MM.1S (cell line): Measurements from ENCODE around the gene SORCS2.

Experiments
- DNase-seq: peaks from one replicate; pipeline ENCODE4 v3.0.0-alpha.2; 2015
- H2AFZ ChIP-seq: fragments of 300-600 bp; sonication (generic); 2 replicates; pipeline ENCODE4 v1.6.0; 2016; ENCODE audit warnings: antibody characterized with exemption, low read length
- H3F3A ChIP-seq: fragments of 300-600 bp; sonication (generic); 2 replicates; pipeline ENCODE4 v1.6.1; 2016; ENCODE audit warnings: mild to moderate bottlenecking, antibody characterized with exemption, low read length, moderate library complexity, mixed read lengths; ENCODE audit not compliant: insufficient read depth
- H3K27ac ChIP-seq: fragments of 300-600 bp; sonication (generic); 2 replicates; pipeline ENCODE4 v1.5.1; 2016; ENCODE audit warnings: mild to moderate bottlenecking, low read length
- H3K27me3 ChIP-seq: fragments of 300-600 bp; sonication (generic); replicated peaks from 2 replicates; pipeline ENCODE4 v1.6.0; 2016; ENCODE audit warnings: low read length; ENCODE audit not compliant: insufficient read depth
- H3K36me3 ChIP-seq: fragments of 300-600 bp; sonication (generic); replicated peaks from 2 replicates; pipeline ENCODE4 v1.6.1; 2016; ENCODE audit warnings: mild to moderate bottlenecking, low read length, mixed read lengths; ENCODE audit not compliant: insufficient read depth
- H3K4me1 ChIP-seq: fragments of 300-600 bp; sonication (generic); 2 replicates; pipeline ENCODE4 v1.6.1; 2016; ENCODE audit warnings: low read length, mixed read lengths
- H3K4me2 ChIP-seq: fragments of 300-600 bp; sonication (generic); 2 replicates; pipeline ENCODE4 v1.6.0; 2016; ENCODE audit warnings: low read depth, low read length
- H3K4me3 ChIP-seq: fragments of 300-600 bp; sonication (generic); 2 replicates; pipeline ENCODE4 v1.5.1; 2016; ENCODE audit warnings: low read length, mixed read lengths
- H3K79me2 ChIP-seq: fragments of 300-600 bp; sonication (generic); 2 replicates; pipeline ENCODE4 v1.6.1; 2016; ENCODE audit warnings: mixed run types, low read length, mixed read lengths
- H3K9ac ChIP-seq: fragments of 300-600 bp; sonication (generic); 2 replicates; pipeline ENCODE4 v1.6.1; 2016; ENCODE audit warnings: low read length, mixed read lengths
- H3K9me2 ChIP-seq: fragments of 300-600 bp; sonication (generic); replicated peaks from 2 replicates; pipeline ENCODE4 v1.6.1; 2016; ENCODE audit warnings: mild to moderate bottlenecking, low read length, mixed read lengths; ENCODE audit not compliant: insufficient read depth
- H3K9me3 ChIP-seq: fragments of 300-600 bp; sonication (generic); replicated peaks from 2 replicates; pipeline ENCODE4 v1.6.1; 2016; ENCODE audit warnings: mild to moderate bottlenecking, low read length, mixed read lengths; ENCODE audit not compliant: insufficient read depth
- H4K20me1 ChIP-seq: fragments of 300-600 bp; sonication (generic); 2 replicates; pipeline ENCODE4 v1.6.1; 2016; ENCODE audit warnings: mild to moderate bottlenecking, low read length, moderate library complexity, mixed read lengths; ENCODE audit not compliant: insufficient read depth
- CTCF ChIP-seq: fragments of 300-600 bp; sonication (generic); IDR thresholded peaks from 2 replicates; pipeline ENCODE4 v1.5.1; 2016; ENCODE audit warnings: antibody characterized with exemption, low read length, mixed read lengths
- EZH2 ChIP-seq: fragments of 300-600 bp; sonication (generic); optimal IDR thresholded peaks from 2 replicates; pipeline ENCODE3; 2017; ENCODE audit warnings: low read depth, mild to moderate bottlenecking, antibody characterized with exemption, low read length, mixed read lengths
- EZH2phosphoT487 ChIP-seq: fragments of 300-600 bp; sonication (generic); IDR thresholded peaks from 2 replicates; pipeline ENCODE4 v1.6.1; 2018; ENCODE audit warnings: antibody characterized with exemption, low read length

Gene SORCS2

GRCh38 chr4:7522452-7523220 lies 330.3 kb downstream of the SORCS2 start:
- Histone ChIP-seq H3K9ac (no peak overlapping the region), H4K20me1 (no peaks in the 10 kb centered on the region), H3F3A (no peaks in the 10 kb centered on the region), H3K9me2 (no peaks in the 10 kb centered on the region), H3K4me3 (no peak overlapping the region), H3K36me3 (no peaks in the 10 kb centered on the region), H3K27ac (no peak overlapping the region), H3K4me2 (no peak overlapping the region), H3K27me3 (peaks cover 94% of the 10 kb centered on the region), H3K9me3 (no peaks in the 10 kb centered on the region), H3K4me1 (no peaks in the 10 kb centered on the region), H3K79me2 (no peaks in the 10 kb centered on the region), H2AFZ (no peak overlapping the region)
- TF ChIP-seq EZH2phosphoT487: no peak
- TF ChIP-seq EZH2: no peak
- TF ChIP-seq CTCF: no peak
- DNase-seq: no peak

- H3K9me2 ChIP-seq: no peaks in the 10 kb centered on the region
- H3K4me3 ChIP-seq: no peak overlapping the region
- H3K27me3 ChIP-seq: peaks cover 92% of the 10 kb centered on the region
- no peak overlapping the region for H3K4me2 ChIP-seq
- no peaks in the 10 kb centered on the region for H3K36me3 ChIP-seq
- H3K9me3 ChIP-seq: no peaks in the 10 kb centered on the region
- no peaks in the 10 kb centered on the region for H3K4me1 ChIP-seq
- no peaks in the 10 kb centered on the region for H3K79me2 ChIP-seq
- no peak for TF ChIP-seq EZH2
- TF ChIP-seq EZH2phosphoT487: no peak
- TF ChIP-seq CTCF: no peak
- no peak overlapping the region for H3K9ac ChIP-seq
- no peak for DNase-seq
- no peaks in the 10 kb centered on the region for H3F3A ChIP-seq
- no peak overlapping the region for H3K27ac ChIP-seq
- no peak overlapping the region for H2AFZ ChIP-seq
- no peaks in the 10 kb centered on the region for H4K20me1 ChIP-seq
Observed at GRCh38 chr4:7523526-7523925, 331.2 kb downstream of the SORCS2 start.

- no peak overlapping the region for H3K9ac ChIP-seq
- H3F3A ChIP-seq: no peaks in the 10 kb centered on the region
- no peaks in the 10 kb centered on the region for H3K36me3 ChIP-seq
- H2AFZ ChIP-seq: no peak overlapping the region
- no peak overlapping the region for H3K27ac ChIP-seq
- H3K9me3 ChIP-seq: no peaks in the 10 kb centered on the region
- H3K4me3 ChIP-seq: no peak overlapping the region
- H3K79me2 ChIP-seq: no peaks in the 10 kb centered on the region
- H3K4me2 ChIP-seq: no peak overlapping the region
- H3K9me2 ChIP-seq: no peaks in the 10 kb centered on the region
- DNase-seq: no peak
- no peaks in the 10 kb centered on the region for H3K4me1 ChIP-seq
- H3K27me3 ChIP-seq: peaks cover 92% of the 10 kb centered on the region
- TF ChIP-seq EZH2 (no peak), CTCF (no peak), EZH2phosphoT487 (no peak)
- no peaks in the 10 kb centered on the region for H4K20me1 ChIP-seq
Observed at GRCh38 chr4:7524064-7524682, 331.8 kb downstream of the SORCS2 start.
